GM12878 (cell line): Measurements from ENCODE around the gene CNN1. TPM values are rescaled to one million over a fixed set of nuclear protein-coding genes. Genes with fewer than 3 reads are reported as not detected.

Experiments
- ASH2L ChIP-seq: fragments of 300-600, 200-600 bp; sonication (generic); IDR thresholded peaks from 2 replicates; pipeline ENCODE4 v1.6.1; 2017; ENCODE audit warnings: low read depth, mild to moderate bottlenecking, borderline replicate concordance
- ATF7 ChIP-seq: fragments of 450-650 bp; IDR thresholded peaks from 2 replicates; pipeline ENCODE4 v1.6.1; 2016; ENCODE audit warnings: low read depth, mild to moderate bottlenecking
- BCL3 ChIP-seq: IDR thresholded peaks from 2 replicates; pipeline ENCODE4 v1.6.1; 2011; ENCODE audit warnings: borderline replicate concordance, low read depth, mild to moderate bottlenecking, moderate library complexity, low read length; ENCODE audit not compliant: insufficient read depth, poor library complexity, severe bottlenecking
- BHLHE40 ChIP-seq, 2 experiments: fragments of 450-650 bp in 1 of 2; IDR thresholded peaks; 2 replicates each; pipeline ENCODE4 v1.6.1; 2011 to 2017; ENCODE audit warnings: low read depth in 2 of 2, borderline replicate concordance in 1 of 2, improper control_type of control experiment in 1 of 2, low read length in 1 of 2, mild to moderate bottlenecking in 1 of 2
- CHD1 ChIP-seq: IDR thresholded peaks from 2 replicates; pipeline ENCODE4 v1.6.1; 2012; ENCODE audit warnings: low read depth, low read length, improper control_type of control experiment
- CHD4 ChIP-seq: fragments of 200-600 bp; sonication (generic); IDR thresholded peaks from 2 replicates; pipeline ENCODE4 v1.6.1; 2016; ENCODE audit warnings: mild to moderate bottlenecking
- EED ChIP-seq: sonication (generic); IDR thresholded peaks from 2 replicates; pipeline ENCODE4 v1.6.1; 2016; ENCODE audit warnings: antibody characterized with exemption, low read depth
- EP300 ChIP-seq, 2 experiments: fragments of 150-350 bp in 1 of 2; IDR thresholded peaks; 2 replicates each; pipeline ENCODE4 v1.6.1; 2011 to 2012; ENCODE audit warnings: low read depth in 2 of 2, low read length in 2 of 2, borderline replicate concordance in 1 of 2, improper control_type of control experiment in 1 of 2, inconsistent platforms in 1 of 2; ENCODE audit not compliant: control insufficient read depth in 1 of 2
- EZH2 ChIP-seq: IDR thresholded peaks from 2 replicates; pipeline ENCODE4 v1.6.1; 2012; ENCODE audit warnings: low read depth, mild to moderate bottlenecking, control low read depth, inconsistent platforms, low read length, borderline replicate concordance; ENCODE audit not compliant: control insufficient read depth
- LARP7 ChIP-seq: fragments of 450-650 bp; IDR thresholded peaks from 2 replicates; pipeline ENCODE4 v1.6.1; 2017; ENCODE audit warnings: mild to moderate bottlenecking
- NFXL1 ChIP-seq: fragments of 450-650 bp; IDR thresholded peaks from 2 replicates; pipeline ENCODE4 v1.6.1; 2017; ENCODE audit warnings: antibody characterized with exemption, mild to moderate bottlenecking, borderline replicate concordance
- NR2C1 ChIP-seq: fragments of 450-650 bp; IDR thresholded peaks from 2 replicates; pipeline ENCODE4 v1.6.1; 2017; ENCODE audit warnings: antibody characterized with exemption, mild to moderate bottlenecking, moderate library complexity
- NR2F1 ChIP-seq: fragments of 450-650 bp; conservative IDR thresholded peaks from 2 replicates; pipeline ENCODE4 v1.6.1; 2017; ENCODE audit warnings: mild to moderate bottlenecking
- PML ChIP-seq: IDR thresholded peaks from 2 replicates; pipeline ENCODE4 v1.6.1; 2012; ENCODE audit warnings: low read length, inconsistent platforms
- POLR2A ChIP-seq: IDR thresholded peaks from 2 replicates; pipeline ENCODE4 v1.6.1; 2011; ENCODE audit warnings: low read depth, mild to moderate bottlenecking, low read length
- POLR2AphosphoS2 ChIP-seq: IDR thresholded peaks from 2 replicates; pipeline ENCODE4 v1.6.1; 2011; ENCODE audit warnings: low read depth, mild to moderate bottlenecking, low read length, improper control_type of control experiment, moderate library complexity
- POLR2AphosphoS5 ChIP-seq: IDR thresholded peaks from 2 replicates; pipeline ENCODE4 v1.6.1; 2011; ENCODE audit warnings: mild to moderate bottlenecking, low read length, inconsistent platforms
- POU2F2 ChIP-seq: IDR thresholded peaks from 3 replicates; pipeline ENCODE4 v1.6.1; 2011; ENCODE audit warnings: low read depth, mild to moderate bottlenecking, low read length, borderline replicate concordance
- RCOR1 ChIP-seq: conservative IDR thresholded peaks from 2 replicates; pipeline ENCODE4 v1.6.1; 2012; ENCODE audit warnings: low read depth, low read length, improper control_type of control experiment
- SMAD1 ChIP-seq: fragments of 450-650 bp; IDR thresholded peaks from 2 replicates; pipeline ENCODE4 v1.6.1; 2018; ENCODE audit warnings: mild to moderate bottlenecking, low read depth; ENCODE audit not compliant: partially characterized antibody
- SMAD5 ChIP-seq: IDR thresholded peaks from 2 replicates; pipeline ENCODE4 v1.6.1; 2016; ENCODE audit warnings: antibody characterized with exemption, low read depth
- SP1 ChIP-seq: IDR thresholded peaks from one replicate; pipeline ENCODE4 v1.6.1; 2011; ENCODE audit warnings: low read depth, low read length
- STAT1 ChIP-seq: fragments of 450-650 bp; conservative IDR thresholded peaks from 2 replicates; pipeline ENCODE4 v1.6.1; 2014; ENCODE audit warnings: antibody characterized with exemption, mild to moderate bottlenecking
- USF1 ChIP-seq: IDR thresholded peaks from 2 replicates; pipeline ENCODE4 v1.6.1; 2011; ENCODE audit warnings: borderline replicate concordance, low read depth, mild to moderate bottlenecking, moderate library complexity, mixed read lengths, low read length; ENCODE audit not compliant: insufficient read depth; ENCODE audit errors: extremely low read length
- ZNF207 ChIP-seq: fragments of 450-650 bp; IDR thresholded peaks from 2 replicates; pipeline ENCODE4 v1.6.1; 2014; ENCODE audit warnings: antibody characterized with exemption, mild to moderate bottlenecking, borderline replicate concordance
- polyA plus RNA-seq, 11 experiments: library from polyadenylated mRNA; depleted of rRNA in 4 of 11; unstranded in 6 of 11; stranded (reverse) in 5 of 11; fragments of >200 nt; fragmentation: Nextera tagmentation in 4 of 11; fragmentation: Illumina TruSeq in 1 of 11; extraction: Ambion mirVana in 4 of 11; extraction: Trizol in 1 of 11; gene quantifications; 1 replicate in 1 of 11; 2 replicates in 10 of 11; pipeline versions ENCODE4 v1.2.1 to v1.2.3, GENCODE V29; 2011 to 2016; ENCODE audit warnings: inconsistent platforms in 2 of 11, missing spikeins in 2 of 11, low read depth in 1 of 11
- total RNA-seq, 4 experiments: library from RNA; depleted of rRNA in 3 of 4; stranded (reverse); fragments of >200 nt in 3 of 4; fragmentation: Illumina TruSeq in 1 of 4; extraction: Trizol in 1 of 4; gene quantifications; 2 replicates each; pipeline versions ENCODE4 v1.2.1 to v1.2.3, GENCODE V29; 2013 to 2021
- TF ChIP-seq, protein P1 (sequence below): fragments of 450-650 bp; IDR thresholded peaks from 2 replicates; pipeline ENCODE4 v1.6.1; 2017; ENCODE audit warnings: antibody characterized with exemption, mild to moderate bottlenecking, moderate library complexity

CNN1 gene
- total and polyA plus RNA-seq, 10 of the 15 experiments (the other 5 are each of a cell fraction or from before 2014, with no cell fraction given): 0.03 to 0.58 (median 0.22) TPM; not detected in 1

DNA sequence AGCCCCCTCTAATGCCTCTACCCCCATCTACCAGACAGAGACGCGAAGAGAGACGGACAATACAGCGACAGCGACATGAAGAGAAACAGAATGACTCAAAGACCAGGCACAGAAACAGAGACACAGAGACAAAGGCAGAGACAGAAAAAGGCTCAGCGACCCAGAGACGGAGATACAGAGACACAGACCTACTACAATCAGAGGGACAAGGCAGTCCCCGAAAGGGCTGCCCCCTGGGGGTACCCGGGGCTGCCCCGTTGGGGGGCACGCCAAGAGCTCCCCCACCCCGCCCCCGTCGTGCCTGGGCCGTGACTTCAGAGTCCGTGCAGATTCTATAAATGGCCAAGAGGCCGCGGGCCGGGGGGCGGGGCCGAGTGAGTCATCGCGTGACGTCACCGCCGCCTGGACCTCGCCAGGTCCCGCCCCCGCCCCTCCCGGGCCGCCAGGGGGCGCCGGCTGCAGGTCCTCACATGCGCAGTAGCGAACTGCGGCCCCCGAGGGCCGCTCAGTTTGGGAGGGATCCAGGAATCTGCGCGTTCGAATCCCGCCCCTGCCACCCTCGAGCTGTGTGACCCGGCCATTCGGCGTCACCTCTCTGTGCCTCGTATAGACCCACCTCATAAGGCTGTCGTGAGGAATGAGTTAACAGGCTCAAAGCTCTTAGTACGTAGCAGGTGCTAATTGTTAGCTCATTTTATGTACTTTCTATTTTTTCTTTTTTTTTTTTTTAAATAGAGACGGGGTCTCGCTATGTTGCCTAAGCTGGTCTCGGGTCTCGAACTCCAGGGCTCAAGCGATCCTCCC is 2.7 kb upstream of the CNN1 start (continued):
- TF ChIP-seq RCOR1: peak; percentile 64; the same call in 1 of the 2 replicates
- no peak for TF ChIP-seq USF1
- TF ChIP-seq POLR2AphosphoS2: no peak
- no peak for TF ChIP-seq ASH2L
- TF ChIP-seq CHD4: no peak
- TF ChIP-seq ZNF207: no peak
- TF ChIP-seq POLR2A: no peak
- no peak for TF ChIP-seq POU2F2
- TF ChIP-seq, protein P1, sequence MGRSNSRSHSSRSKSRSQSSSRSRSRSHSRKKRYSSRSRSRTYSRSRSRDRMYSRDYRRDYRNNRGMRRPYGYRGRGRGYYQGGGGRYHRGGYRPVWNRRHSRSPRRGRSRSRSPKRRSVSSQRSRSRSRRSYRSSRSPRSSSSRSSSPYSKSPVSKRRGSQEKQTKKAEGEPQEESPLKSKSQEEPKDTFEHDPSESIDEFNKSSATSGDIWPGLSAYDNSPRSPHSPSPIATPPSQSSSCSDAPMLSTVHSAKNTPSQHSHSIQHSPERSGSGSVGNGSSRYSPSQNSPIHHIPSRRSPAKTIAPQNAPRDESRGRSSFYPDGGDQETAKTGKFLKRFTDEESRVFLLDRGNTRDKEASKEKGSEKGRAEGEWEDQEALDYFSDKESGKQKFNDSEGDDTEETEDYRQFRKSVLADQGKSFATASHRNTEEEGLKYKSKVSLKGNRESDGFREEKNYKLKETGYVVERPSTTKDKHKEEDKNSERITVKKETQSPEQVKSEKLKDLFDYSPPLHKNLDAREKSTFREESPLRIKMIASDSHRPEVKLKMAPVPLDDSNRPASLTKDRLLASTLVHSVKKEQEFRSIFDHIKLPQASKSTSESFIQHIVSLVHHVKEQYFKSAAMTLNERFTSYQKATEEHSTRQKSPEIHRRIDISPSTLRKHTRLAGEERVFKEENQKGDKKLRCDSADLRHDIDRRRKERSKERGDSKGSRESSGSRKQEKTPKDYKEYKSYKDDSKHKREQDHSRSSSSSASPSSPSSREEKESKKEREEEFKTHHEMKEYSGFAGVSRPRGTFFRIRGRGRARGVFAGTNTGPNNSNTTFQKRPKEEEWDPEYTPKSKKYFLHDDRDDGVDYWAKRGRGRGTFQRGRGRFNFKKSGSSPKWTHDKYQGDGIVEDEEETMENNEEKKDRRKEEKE: no peak
- peak; percentile 65; the same call in 1 of the 2 replicates for TF ChIP-seq LARP7
- TF ChIP-seq EED: no peak
- TF ChIP-seq ATF7: peak; percentile 85
- TF ChIP-seq EZH2: no peak
- peak; percentile 64 for TF ChIP-seq SP1
- no peak for TF ChIP-seq EP300 (IDR thresholded peaks at IDR 0.05; ENCODE audit: borderline replicate concordance in 1 of 2, control insufficient read depth in 1 of 2, low read depth in 2 of 2, low read length in 2 of 2)
- 0 out of 2 replicates have a peak, but pooled peaks have one; percentile 34 for TF ChIP-seq NR2C1
- no peak for TF ChIP-seq CHD1
- peak; percentile 59 for TF ChIP-seq NR2F1
- TF ChIP-seq BHLHE40 (IDR thresholded peaks at IDR 0.05; ENCODE audit: borderline replicate concordance in 1 of 2, low read depth in 2 of 2, low read length in 1 of 2): peak; percentile 28 to 81; a peak in 2 of 4 replicates
- TF ChIP-seq NFXL1: no peak
- TF ChIP-seq BCL3: no peak
- no peak for TF ChIP-seq PML
- no peak for TF ChIP-seq STAT1
- TF ChIP-seq SMAD5: no peak
- no peak for TF ChIP-seq POLR2AphosphoS5
- TF ChIP-seq SMAD1: no peak
